Measurements from ENCODE around the gene SRXN1.

SRXN1 gene

DNA sequence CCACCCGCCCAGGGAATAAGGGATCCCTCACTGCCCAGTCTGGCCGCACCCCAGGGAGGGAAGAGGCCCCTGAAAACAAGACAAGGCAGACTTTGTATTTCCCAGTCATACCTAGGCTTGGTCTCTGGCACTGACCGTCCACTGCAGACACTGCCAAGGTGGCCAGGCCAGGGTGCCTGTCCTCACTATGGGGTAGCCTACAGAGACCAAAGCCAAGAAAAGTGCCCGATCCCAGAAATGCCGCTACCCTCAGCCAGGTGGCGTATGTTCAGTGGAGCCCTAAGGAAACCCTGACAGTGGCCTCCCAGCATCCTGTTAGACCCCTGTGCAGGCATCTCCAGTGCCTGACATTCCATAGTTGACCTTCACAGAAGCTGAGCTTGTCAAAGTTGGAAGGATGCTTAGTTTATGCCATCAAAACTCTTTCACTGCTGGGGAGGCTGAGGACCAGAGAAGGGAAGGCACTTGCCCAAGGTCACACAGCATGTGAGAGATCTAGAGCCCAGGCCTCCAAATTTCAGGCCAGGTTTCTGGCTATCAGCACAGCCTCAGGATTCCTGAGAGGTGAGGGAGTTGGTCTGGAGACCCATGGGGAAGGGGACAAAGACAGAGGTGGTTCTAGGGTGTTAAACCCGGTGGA lies 20.1 kb upstream of the SRXN1 start:
- H3K4me3 ChIP-seq (ENCODE audit: low read length) = no peak overlapping the region
- peaks cover 21% of the 10 kb centered on the region for H3K4me1 ChIP-seq (ENCODE audit: control insufficient read depth, insufficient read depth, low read length)

DNA sequence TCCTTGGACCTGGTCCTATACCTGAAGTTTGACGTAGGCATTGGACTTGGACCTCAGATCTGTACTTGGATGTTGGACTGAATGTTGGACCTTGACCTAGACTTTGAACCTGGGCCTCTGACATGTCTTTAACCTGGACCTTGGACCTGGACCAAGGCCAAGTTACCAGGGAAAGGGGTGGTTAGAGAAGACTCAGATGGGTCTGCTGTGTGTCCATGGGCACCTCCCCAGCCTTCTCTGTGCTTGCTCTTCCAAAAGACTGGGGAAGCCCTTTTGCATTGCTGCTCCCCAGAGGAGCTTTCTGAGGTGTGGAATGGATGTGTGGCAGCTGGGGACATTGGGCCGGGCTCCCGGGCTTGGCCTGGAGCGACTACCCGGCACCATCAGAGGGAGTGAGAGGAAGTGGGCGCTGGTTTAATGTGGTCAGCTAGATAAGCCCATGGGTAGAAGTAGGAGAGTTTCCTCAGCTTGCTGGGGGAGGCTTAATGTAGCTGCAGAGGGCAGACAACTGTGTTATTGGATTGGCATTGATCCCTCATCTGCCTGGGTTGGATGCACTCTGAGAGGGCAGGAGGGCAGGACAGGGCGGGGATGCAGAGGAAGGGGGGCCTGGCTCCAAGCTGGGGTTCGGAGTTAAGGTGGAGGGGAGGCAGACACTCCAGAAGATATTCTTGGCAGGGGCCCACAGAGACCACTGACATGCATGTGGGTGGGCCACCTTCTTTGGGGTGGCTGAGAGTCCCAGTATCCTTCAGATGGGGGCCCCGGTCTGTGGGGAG lies 18.4 kb upstream of the SRXN1 start:
- Histone ChIP-seq H3K9ac (ENCODE audit: low read length) (no peak overlapping the region), H3K4me3 (ENCODE audit: low read length) (no peak overlapping the region), H3K27me3 (ENCODE audit: control insufficient read depth, insufficient read depth, low read length) (peaks cover 60% of the 10 kb centered on the region), H3K36me3 (ENCODE audit: control insufficient read depth, insufficient read depth, low read length) (no peaks in the 10 kb centered on the region), H3K9me3 (ENCODE audit: control insufficient read depth, low read length) (no peaks in the 10 kb centered on the region), H3K4me1 (ENCODE audit: control insufficient read depth, insufficient read depth, low read length) (peaks cover 18% of the 10 kb centered on the region)

More for the DNA sequence above, 20.1 kb upstream of the SRXN1 start:
- H3K9ac ChIP-seq (ENCODE audit: low read length) = no peak overlapping the region
- no peaks in the 10 kb centered on the region for H3K36me3 ChIP-seq (ENCODE audit: control insufficient read depth, insufficient read depth, low read length)
- H3K27me3 ChIP-seq (ENCODE audit: control insufficient read depth, insufficient read depth, low read length) = peaks cover 62% of the 10 kb centered on the region
- H3K9me3 ChIP-seq (ENCODE audit: control insufficient read depth, low read length) = no peaks in the 10 kb centered on the region

GRCh38 chr20:669573-669972 lies 16.6 kb upstream of the SRXN1 start:
- Histone ChIP-seq H3K36me3 (ENCODE audit: control insufficient read depth, insufficient read depth, low read length) (no peaks in the 10 kb centered on the region), H3K27me3 (ENCODE audit: control insufficient read depth, insufficient read depth, low read length) (peaks cover 62% of the 10 kb centered on the region), H3K9ac (ENCODE audit: low read length) (no peak overlapping the region), H3K4me3 (ENCODE audit: low read length) (no peak overlapping the region), H3K9me3 (ENCODE audit: control insufficient read depth, low read length) (no peaks in the 10 kb centered on the region), H3K4me1 (ENCODE audit: control insufficient read depth, insufficient read depth, low read length) (peaks cover 11% of the 10 kb centered on the region)

DNA sequence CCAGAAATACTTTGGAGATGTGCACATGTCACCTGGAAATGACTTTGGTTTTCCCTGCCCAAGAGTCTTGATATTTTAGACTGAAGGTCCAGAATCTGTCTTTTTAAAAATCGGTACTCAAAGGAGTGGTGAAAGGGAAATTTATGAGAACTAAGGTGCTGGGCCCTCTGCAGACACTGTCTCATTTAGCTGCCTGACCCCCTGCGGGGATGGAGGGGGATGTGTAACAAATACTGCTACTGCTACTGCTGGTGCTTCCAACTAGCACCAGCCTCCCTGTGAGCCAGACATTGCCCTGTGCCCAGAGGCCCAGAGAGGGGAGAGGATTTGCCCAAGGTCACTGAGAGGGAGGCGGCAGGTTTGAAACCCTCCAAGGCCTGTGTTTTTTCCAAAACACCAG lies 15.6 kb upstream of the SRXN1 start:
- Histone ChIP-seq H3K36me3 (ENCODE audit: control insufficient read depth, insufficient read depth, low read length) (no peaks in the 10 kb centered on the region), H3K9me3 (ENCODE audit: control insufficient read depth, low read length) (no peaks in the 10 kb centered on the region), H3K4me3 (ENCODE audit: low read length) (no peak overlapping the region), H3K27me3 (ENCODE audit: control insufficient read depth, insufficient read depth, low read length) (peaks cover 59% of the 10 kb centered on the region), H3K4me1 (ENCODE audit: control insufficient read depth, insufficient read depth, low read length) (peaks cover 11% of the 10 kb centered on the region), H3K9ac (ENCODE audit: low read length) (no peak overlapping the region)

DNA sequence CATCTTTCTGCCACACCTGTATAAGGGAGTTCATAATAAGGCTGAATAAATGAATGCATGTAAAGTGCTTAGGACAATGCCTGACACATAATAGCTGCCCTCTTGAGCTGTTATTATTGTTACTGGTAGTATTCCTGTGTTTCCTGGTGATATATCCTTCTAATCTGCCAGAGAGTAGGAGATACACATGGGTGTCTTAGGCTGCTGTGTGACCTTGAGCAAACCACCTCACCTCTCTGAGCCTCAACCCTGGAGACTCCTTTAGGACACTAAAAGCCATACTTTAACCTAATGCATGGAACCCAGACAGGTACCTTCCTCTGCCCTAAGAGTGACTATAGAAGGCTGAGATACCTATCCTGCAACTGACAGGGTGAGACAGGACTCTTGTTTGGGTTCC lies 15.1 kb upstream of the SRXN1 start:
- H3K9ac ChIP-seq (ENCODE audit: low read length) = no peak overlapping the region
- H3K27me3 ChIP-seq (ENCODE audit: control insufficient read depth, insufficient read depth, low read length) = peaks cover 59% of the 10 kb centered on the region
- no peaks in the 10 kb centered on the region for H3K9me3 ChIP-seq (ENCODE audit: control insufficient read depth, low read length)
- H3K4me3 ChIP-seq (ENCODE audit: low read length) = no peak overlapping the region
- H3K4me1 ChIP-seq (ENCODE audit: control insufficient read depth, insufficient read depth, low read length) = peaks cover 11% of the 10 kb centered on the region
- H3K36me3 ChIP-seq (ENCODE audit: control insufficient read depth, insufficient read depth, low read length) = no peaks in the 10 kb centered on the region

DNA sequence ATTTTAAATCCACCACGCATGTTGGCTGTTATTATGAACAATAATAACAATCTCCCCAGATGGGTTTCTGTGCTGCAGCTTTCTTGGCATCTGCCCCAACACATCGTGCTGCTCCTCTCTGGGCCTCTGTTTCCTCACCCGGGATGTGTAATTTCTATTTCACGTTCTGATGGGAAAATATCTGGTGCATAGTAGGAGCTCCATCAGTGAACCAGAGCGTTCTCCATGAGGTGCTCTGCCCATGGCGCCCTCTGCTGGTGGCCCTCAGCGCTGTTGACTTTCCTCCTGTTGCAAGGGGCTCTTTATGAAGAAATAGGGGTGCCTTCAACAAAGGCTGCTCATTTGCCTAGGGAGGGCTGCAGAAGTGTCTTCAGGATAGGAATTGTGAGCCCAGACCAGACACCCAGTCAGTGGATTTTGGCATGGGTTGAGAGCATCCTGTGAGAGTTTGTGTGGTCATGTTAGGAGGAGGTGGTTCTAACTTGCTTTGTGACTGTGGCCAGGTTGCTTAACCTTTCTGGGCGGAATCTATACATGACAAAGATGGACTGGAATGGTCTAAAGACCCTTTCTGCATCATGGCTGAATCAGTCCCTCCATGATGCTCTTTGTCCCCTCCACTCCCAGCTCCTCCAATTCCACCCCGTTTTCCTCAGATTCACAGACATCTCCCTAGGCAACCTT lies 14.5 kb upstream of the SRXN1 start:
- H3K27me3 ChIP-seq (ENCODE audit: control insufficient read depth, insufficient read depth, low read length) = peaks cover 61% of the 10 kb centered on the region
- no peak overlapping the region for H3K4me3 ChIP-seq (ENCODE audit: low read length)
- H3K9me3 ChIP-seq (ENCODE audit: control insufficient read depth, low read length) = no peaks in the 10 kb centered on the region
- no peak overlapping the region for H3K9ac ChIP-seq (ENCODE audit: low read length)
- peaks cover 8% of the 10 kb centered on the region for H3K4me1 ChIP-seq (ENCODE audit: control insufficient read depth, insufficient read depth, low read length)
- no peaks in the 10 kb centered on the region for H3K36me3 ChIP-seq (ENCODE audit: control insufficient read depth, insufficient read depth, low read length)

DNA sequence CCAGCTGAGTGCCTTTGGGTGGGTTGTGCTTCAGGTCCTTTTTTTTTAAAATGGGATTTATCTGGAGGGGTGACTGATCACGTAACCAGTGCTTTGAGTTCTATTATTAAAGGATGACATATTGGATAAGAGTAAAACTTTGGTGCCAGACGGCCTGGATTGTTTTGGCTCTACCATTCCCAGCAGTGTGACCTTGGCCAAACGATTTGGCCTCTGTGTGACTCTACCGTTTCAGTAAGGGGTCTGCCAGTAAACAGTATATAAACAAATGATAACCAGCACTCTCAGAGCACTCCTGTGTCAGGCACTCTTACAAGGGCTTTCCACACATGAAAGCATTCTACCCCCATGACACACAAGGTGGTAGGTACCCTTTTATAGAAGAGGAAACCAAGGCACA lies 13.9 kb upstream of the SRXN1 start:
- H3K27me3 ChIP-seq (ENCODE audit: control insufficient read depth, insufficient read depth, low read length) = peaks cover 61% of the 10 kb centered on the region
- H3K4me1 ChIP-seq (ENCODE audit: control insufficient read depth, insufficient read depth, low read length) = peaks cover 8% of the 10 kb centered on the region
- H3K9me3 ChIP-seq (ENCODE audit: control insufficient read depth, low read length) = no peaks in the 10 kb centered on the region

DNA sequence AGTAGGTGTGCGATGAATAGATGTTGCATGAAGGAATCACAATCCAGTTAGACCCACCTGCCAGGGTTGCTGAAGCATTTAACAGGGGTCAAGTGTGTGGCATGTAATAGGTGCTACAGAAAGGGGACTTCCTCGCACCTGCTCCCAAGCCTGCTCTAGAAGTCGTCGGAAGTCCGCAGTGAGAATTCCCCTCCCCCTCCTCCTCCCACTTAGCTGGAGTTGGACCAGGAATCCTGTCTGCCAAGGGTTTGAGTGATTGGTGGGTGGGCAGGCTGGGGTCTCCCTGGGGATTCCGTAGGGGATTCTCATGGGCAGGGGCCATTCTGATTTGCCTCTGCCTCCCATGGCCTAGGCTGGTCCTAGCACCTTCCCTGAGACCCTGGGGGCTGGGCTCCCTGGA lies 12.3 kb upstream of the SRXN1 start:
- H3K4me1 ChIP-seq (ENCODE audit: control insufficient read depth, insufficient read depth, low read length) = no peaks in the 10 kb centered on the region
- no peaks in the 10 kb centered on the region for H3K36me3 ChIP-seq (ENCODE audit: control insufficient read depth, insufficient read depth, low read length)
- H3K27me3 ChIP-seq (ENCODE audit: control insufficient read depth, insufficient read depth, low read length) = peaks cover 72% of the 10 kb centered on the region
- H3K9me3 ChIP-seq (ENCODE audit: control insufficient read depth, low read length) = no peaks in the 10 kb centered on the region
- H3K9ac ChIP-seq (ENCODE audit: low read length) = no peak overlapping the region
- H3K4me3 ChIP-seq (ENCODE audit: low read length) = no peak overlapping the region

More for the DNA sequence above, 13.9 kb upstream of the SRXN1 start:
- Histone ChIP-seq H3K4me3 (ENCODE audit: low read length) (no peak overlapping the region), H3K36me3 (ENCODE audit: control insufficient read depth, insufficient read depth, low read length) (no peaks in the 10 kb centered on the region), H3K9ac (ENCODE audit: low read length) (no peak overlapping the region)

- no peaks in the 10 kb centered on the region for H3K4me1 ChIP-seq (ENCODE audit: control insufficient read depth, insufficient read depth, low read length)
- H3K36me3 ChIP-seq (ENCODE audit: control insufficient read depth, insufficient read depth, low read length) = no peaks in the 10 kb centered on the region
- peaks cover 69% of the 10 kb centered on the region for H3K27me3 ChIP-seq (ENCODE audit: control insufficient read depth, insufficient read depth, low read length)
- H3K9me3 ChIP-seq (ENCODE audit: control insufficient read depth, low read length) = no peaks in the 10 kb centered on the region
- no peak overlapping the region for H3K9ac ChIP-seq (ENCODE audit: low read length)
- H3K4me3 ChIP-seq (ENCODE audit: low read length) = no peak overlapping the region
Observed at GRCh38 chr20:664576-664975, 11.6 kb upstream of the SRXN1 start.

- H3K27me3 ChIP-seq (ENCODE audit: control insufficient read depth, insufficient read depth, low read length) = peaks cover 72% of the 10 kb centered on the region
Observed at GRCh38 chr20:664151-664550, 11.2 kb upstream of the SRXN1 start.

DNA sequence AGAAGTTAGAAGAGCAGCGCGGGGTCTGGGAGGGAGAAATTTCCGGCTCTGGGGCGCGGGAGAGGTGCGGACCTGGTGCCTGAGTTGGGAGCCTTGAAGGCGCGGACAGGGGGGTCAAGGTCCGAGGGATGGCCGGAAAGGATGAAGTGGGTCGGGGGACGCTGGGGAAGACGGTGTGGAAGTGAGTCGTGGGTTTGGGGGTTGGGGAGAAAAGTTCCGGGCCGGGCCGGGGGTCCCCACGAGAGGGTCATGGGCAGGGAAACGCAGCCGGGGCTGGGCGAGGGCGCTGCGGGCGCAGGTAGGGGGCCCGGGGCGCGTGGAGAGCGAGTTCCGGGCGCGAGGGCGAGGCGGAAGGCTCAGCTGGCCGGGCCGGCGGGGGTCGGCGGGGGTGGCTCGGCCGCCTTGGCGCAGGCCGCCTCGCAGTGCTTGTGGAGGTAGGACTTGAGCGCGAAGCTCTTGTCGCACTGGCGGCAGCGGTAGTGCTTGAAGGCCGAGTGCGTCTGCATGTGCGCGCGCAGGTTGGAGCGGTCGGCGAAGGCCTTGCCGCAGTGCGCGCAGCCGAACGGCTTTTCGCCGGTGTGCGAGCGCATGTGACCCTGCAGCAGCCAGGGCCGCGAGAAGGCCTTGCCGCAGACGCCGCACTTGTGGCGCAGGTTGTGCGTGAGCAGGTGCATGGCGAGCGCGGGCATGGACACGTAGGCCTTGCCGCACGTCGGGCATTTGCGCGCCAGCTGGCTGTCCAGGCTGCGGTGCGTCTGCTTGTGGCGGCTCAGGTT lies 10.5 kb upstream of the SRXN1 start:
- H3K4me3 ChIP-seq (ENCODE audit: low read length) = no peak overlapping the region

More at GRCh38 chr20:664151-664550, 11.2 kb upstream of the SRXN1 start:
- H3K4me1 ChIP-seq (ENCODE audit: control insufficient read depth, insufficient read depth, low read length) = no peaks in the 10 kb centered on the region
- no peaks in the 10 kb centered on the region for H3K9me3 ChIP-seq (ENCODE audit: control insufficient read depth, low read length)
- no peak overlapping the region for H3K9ac ChIP-seq (ENCODE audit: low read length)
- H3K36me3 ChIP-seq (ENCODE audit: control insufficient read depth, insufficient read depth, low read length) = no peaks in the 10 kb centered on the region
- H3K4me3 ChIP-seq (ENCODE audit: low read length) = no peak overlapping the region

More for the DNA sequence above, 10.5 kb upstream of the SRXN1 start:
- Histone ChIP-seq H3K9me3 (ENCODE audit: control insufficient read depth, low read length) (no peaks in the 10 kb centered on the region), H3K27me3 (ENCODE audit: control insufficient read depth, insufficient read depth, low read length) (peaks cover 78% of the 10 kb centered on the region), H3K4me1 (ENCODE audit: control insufficient read depth, insufficient read depth, low read length) (no peaks in the 10 kb centered on the region), H3K36me3 (ENCODE audit: control insufficient read depth, insufficient read depth, low read length) (no peaks in the 10 kb centered on the region), H3K9ac (ENCODE audit: low read length) (no peak overlapping the region)

Data from mucosa of stomach (tissue), 1 donor.